GM19467 (cell line): Measurements from ENCODE around the gene PWWP2B.
"Not testable (repeated sequence)": the region's sequence is repeated elsewhere in the genome, so short reads cannot be mapped to it uniquely, and the experiment has no call there.

Experiments
- ATAC-seq: cut with Tn5 transposase; IDR thresholded peaks from one replicate; pipeline ENCODE4 v1.9.1; 2021; ENCODE audit warnings: mild to moderate bottlenecking, moderate library complexity; ENCODE audit not compliant: unreplicated experiment

PWWP2B gene

DNA sequence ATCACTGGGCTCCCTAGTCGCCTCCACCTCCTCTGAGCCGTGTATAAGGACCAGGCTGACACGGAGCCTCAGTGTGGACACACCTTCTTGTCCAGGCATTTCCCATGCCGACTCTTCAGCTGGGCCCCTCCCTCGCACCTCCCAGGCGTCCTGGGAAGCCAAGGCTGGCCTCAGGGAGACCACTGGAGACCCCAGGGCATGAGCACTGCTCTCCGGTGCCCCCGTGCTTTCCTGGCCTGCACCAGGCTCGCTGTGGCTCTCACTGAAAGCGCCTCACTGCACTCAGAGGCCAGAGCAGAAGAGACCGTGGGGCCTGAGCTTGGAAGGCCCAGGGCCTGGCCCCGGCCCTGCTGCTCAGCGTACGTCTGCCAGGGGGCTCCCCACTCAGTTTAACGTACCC is 33.6 kb upstream of the PWWP2B start:
- ATAC-seq, result no peak

DNA sequence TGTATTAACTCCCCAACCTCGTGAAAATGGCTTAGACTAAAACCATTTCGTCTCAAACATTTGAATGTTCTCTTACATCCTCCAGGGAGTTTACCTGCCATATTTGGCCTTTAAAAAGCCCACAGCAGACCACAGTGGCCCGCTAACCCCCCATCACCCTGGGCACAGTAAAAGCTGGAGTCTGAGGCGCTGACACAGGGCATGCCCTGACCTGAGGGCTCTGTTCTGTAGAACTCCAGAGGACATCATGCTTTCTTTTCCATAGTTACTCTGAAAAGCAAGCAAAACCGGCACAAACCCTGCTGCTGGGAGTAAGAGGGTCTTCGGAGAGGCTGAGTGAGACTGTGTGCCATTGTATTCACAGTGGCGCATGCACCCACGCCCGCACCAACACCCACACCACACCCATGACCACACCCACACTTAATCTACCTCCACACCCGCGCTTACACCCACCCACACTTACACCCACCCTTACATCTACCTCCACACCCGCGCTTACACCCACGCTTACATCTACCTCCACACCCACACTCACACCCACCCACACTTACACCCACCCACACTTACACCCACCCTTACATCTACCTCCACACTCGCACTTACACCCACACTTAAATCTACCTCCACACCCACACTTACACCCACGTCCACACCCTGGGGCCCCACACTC is 32.9 kb upstream of the PWWP2B start:
- ATAC-seq, result no peak

DNA sequence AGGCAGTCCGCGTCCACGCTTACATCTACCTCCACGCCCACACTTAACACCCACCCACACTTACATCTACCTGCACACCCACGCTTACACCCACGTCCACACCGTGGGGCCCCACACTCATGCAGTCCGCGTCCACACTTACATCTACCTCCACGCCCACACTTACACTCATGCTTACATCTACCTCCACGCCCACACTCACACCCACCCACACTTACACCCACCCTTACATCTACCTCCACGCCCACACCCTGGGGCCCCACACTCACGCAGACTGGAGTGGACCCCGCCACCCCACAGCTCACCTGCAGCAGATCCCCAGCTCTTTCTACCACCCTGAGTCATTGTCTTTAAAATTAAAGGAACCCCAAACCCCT is 32.4 kb upstream of the PWWP2B start:
- no peak for ATAC-seq

DNA sequence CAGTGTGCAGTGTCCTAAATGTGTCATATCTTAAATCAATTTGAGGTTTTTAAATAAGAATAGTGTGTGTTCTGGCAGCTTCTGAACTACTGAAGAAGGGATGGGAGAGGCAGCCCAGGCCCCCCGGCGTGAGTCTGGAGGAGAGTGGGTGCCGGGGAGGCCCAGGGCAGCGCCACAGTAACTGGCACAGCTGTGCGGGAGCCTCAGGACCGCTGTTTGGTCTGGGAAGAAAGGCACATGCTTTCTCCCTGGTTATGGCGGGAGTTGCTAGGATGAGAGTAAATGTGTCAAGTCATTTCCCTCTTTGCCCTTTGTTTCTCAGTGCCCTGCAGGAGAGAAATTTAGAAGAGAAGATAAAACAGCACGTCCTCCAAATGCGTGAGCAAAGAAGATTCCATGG is 31.9 kb upstream of the PWWP2B start:
- ATAC-seq, result no peak

DNA sequence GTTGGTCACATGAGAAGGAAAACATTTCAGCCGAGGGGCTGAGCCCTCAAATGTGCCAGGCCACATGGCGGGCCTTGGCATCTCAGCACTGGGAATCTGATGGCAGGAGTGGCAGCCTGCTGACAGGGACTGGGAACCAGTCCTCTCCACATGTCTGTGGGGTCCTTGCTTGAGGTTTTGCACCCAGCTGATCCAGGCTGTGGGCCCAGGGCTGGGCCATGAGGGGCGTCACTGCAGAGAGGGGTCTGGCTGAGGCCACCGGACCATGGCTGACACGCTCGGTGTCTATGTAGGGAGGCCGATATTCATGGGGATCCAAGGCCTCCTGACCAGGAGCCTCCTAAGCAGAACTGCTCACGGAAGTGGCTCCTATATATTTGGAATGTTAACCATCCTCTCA is 31.0 kb upstream of the PWWP2B start:
- ATAC-seq, result no peak

DNA sequence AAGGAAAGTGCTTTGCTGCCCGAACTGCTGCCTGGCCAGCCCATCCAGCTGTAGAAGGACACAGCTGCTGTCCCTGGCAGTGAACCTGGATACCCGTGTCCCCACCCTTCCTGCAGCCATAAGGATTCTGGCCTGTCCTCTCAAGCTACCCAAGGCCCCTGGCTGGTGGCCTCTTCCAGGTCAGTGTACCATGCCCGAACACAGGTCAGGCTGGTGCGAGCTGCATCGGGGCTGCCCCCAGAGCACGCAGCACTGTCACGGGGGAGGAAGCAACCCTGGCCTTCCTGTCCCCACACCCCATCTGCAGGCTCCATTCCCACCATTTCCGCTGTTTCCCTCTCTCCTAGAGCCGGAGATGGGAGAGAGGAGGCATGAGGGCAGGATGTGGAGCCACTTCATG is 30.5 kb upstream of the PWWP2B start:
- no peak for ATAC-seq

DNA sequence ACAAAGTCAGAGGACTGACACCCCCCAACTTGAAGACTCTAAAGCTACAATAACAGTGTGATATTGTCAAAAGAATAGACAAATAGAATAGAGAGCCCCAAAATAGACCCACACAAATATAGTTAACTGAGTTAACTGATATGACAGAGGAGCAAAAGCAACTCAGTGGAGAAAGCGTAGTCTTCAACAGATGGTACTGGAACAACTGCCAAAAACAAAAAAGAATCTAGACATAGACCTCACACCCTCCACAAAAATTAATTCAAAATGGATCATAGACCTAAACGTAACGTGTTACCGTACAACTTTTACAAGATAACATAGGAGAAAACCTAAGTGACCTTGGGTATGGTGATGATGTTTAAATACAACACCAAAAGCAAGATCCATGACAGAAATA is 28.6 kb upstream of the PWWP2B start:
- no peak for ATAC-seq

DNA sequence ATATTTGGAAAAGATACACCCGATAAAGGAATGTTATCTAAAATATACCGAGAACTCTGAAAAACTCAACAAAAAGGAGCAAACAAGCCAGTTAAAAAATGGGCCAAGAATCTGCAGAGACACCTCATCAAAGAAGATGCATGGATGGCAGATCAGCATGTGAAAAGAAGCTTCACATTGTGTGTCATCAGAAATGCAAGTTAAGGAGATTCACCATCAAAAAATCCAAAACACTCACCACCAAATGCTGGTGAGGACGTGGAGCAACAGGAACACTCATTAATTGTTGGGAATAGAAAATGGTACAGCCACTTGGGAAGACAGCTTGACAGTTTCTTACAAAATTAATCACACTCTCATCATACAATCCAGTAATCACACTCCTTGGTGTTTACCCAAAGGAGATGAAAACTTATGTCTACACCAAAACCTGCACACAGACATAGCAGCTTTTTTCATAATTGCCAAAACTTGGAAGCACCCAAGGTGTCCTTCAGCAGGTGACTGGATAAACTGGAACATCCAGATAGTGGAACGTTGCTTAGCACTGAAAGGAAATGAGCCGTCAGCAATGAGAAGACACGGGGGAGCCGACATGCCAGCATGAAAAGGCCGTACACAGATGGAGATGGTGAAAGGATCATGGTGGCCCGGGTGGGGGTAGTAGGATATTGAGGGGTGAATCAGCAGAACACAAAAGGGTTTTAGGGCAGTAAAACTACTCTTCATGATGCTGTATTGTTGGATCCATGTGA is 27.9 kb upstream of the PWWP2B start:
- no peak for ATAC-seq

DNA sequence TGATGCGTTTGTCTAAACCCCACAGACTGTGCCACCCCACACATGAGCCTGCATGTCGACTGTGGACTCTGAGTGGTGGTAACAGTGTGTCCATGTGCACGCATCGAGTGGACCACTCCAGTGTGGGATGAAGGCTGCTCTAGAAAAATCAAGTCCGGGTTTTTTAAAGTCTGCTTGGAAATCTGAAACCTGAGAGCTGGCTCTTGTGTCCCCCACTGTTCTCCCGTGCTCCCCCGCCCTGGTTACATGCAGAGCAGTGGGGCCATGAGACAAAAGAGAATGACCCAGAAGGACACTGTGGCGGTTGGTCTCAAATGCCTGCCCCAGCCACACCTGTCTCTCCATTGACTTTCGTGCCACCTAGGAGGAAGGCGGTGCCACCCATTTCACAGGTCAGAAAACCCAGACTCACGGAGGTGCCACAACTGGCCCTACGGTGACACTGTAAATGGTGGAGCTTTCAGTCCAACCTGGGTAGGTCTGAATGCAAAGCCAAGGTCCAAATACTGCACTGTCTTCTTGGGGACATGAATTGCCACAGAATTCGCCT is 27.3 kb upstream of the PWWP2B start:
- no peak for ATAC-seq

DNA sequence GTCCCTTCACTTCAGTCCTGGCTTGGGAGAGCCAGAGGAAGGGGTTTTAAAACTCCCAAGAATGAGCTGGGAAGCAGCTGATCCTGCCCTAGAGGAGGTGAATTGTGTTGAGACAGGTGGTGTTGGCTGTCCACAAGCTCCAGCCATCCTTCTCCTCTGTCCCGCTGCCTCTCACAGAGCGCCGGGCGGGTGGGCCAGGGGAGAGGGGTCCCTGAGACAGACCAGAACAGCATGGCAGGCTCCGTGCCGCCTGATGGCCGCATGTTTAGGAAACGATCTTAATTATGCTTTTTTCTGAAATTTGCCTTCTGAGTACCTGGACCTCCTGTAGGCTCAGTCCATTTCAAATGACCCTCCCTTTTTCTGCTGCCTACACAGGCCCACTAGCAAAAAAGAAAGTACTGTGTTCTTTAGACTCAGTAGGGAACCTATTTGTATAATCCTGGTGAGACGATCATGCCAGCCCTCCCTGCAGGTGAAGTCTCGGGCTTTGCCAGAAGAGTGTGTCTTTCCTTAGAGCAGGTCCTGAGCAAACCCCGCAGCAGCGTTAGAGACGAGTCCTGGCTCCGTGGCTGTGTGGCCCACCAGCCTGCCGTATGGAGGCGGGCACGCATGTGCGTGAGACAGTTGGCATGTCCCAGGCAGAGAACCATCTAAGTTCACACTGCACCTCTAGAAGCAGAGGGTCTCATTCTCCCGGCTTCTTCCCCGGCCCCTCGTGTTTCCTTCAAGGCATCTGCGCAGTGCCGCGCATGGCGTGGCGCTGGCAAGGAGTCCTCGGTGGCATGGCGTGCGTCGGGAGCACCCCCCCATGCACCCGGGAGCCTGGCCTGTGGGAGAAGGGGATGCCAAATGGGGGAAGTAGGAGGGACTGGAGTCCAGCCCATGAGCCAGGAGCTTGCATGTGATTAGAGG is 26.3 kb upstream of the PWWP2B start:
- no peak for ATAC-seq

DNA sequence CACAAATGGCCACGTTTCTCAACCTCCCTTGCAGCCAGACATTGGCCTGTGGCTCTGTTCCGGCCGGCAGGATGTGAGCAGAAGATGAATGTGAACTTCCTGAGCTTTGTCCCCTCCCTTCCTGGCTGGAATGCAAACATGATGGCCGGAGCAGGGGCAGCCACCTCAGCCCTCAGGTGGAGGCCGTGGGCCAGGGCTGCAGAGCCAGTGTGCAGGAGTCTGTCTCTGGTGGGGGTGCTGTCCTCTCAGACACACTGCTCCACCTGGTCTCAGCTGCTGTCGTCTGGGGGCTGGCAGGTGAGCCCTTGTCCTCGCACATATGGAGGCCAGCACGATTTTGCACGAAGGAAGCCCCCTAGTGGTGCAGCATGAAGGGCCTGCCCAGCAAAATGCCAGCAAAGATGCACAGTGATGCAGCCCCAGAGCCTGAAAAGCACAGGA is 25.3 kb upstream of the PWWP2B start:
- no peak for ATAC-seq

DNA sequence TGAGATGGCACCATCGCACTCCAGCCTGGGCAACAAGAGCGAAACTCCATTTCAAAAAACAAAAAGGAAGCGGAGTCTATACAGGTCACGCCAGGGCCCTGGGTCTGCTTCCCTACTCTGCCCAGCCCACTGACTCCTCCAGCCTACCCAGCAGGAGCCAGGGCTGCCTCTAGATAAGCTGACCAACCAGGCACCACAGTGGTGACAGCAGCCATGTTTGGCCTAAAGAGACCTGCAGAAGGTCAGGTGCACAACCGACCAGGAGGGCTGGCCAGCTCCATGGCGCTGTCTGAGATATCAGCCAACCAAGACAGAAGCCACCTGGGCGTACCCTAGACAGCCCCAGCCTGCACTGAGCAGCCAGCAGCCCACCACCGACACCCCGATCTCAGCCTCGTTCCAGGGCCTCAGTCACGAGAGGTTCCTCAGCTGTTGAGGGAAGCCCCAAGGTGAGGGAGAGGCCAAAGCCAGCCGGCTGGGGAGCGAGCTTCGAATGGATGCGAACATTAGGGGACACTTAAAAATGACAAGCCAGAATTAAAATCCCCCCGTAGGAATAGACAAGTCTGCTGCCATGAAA is 24.4 kb upstream of the PWWP2B start:
- ATAC-seq, result no peak

DNA sequence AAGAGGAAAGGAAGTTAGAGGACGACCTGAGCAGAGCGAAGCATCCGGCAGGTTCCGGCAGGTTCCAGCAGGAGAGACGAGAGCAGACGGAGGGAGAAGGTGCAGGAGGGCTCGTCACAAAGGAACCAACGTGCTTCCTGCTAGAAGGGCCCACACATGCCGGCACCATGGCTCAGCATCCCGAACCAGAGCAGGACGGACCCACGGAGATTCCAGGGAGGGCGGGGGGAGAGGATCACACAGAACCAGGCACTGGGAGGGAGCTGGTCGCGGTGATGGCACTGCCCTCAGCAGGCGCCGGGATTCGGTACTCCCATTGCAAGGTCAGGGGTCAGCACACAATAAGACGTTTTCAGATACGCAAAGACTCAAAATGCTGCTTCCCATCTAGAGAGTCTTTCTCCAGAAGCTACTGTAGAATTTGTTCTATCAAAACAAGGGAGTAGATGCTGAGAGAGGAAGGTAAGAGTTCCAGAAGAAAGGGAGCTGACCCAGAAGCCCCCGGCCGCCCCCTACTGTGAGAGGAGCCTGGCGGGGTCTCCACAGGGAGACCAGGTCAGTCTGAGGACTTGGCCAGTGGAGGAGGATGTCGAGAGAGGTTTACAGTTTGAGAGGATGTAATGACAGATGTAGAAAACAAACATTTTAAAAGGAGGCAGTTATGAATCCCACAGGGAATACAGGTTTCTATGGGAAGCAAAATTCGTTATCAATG is 23.6 kb upstream of the PWWP2B start:
- no peak for ATAC-seq

DNA sequence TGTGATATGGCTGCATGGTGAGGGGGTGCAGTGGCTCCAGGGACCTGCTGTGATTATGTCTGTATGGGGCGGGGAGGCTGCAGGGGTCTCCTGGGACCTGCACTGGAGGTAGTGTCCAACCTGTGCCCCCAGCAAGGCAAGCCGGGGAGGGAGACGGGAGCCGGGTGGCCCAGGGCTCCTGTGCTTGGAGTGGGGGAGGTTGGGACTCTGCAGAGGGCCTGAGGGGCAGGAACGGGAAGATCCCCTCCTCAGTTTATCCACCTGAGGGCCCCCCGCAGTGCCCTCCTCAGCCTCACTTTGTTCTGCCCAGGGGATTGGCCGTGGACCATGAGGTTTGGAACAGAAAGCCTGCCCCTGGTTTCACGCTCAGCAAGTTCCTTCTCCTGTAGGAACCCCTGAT is 22.8 kb upstream of the PWWP2B start:
- ATAC-seq, result no peak

DNA sequence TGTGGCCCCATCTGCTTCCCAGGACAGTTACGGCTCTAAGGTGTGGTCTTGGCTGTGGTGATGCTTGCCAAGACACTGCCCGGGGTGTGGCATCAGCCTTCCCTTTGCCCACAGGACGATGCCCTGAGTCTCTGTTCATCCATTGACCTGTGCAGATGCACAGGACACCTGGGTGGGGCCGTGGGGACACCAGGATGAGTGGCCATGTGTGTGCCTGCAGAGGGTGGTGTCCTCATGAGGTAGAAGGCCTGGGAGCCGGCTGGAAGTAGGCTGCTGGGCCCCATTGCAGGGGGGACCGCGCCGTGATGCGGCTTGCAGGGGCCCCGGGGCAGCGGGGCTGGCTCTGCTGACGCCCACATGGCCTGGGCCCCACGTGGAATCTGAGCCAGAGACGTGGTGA is 22.4 kb upstream of the PWWP2B start:
- no peak for ATAC-seq

DNA sequence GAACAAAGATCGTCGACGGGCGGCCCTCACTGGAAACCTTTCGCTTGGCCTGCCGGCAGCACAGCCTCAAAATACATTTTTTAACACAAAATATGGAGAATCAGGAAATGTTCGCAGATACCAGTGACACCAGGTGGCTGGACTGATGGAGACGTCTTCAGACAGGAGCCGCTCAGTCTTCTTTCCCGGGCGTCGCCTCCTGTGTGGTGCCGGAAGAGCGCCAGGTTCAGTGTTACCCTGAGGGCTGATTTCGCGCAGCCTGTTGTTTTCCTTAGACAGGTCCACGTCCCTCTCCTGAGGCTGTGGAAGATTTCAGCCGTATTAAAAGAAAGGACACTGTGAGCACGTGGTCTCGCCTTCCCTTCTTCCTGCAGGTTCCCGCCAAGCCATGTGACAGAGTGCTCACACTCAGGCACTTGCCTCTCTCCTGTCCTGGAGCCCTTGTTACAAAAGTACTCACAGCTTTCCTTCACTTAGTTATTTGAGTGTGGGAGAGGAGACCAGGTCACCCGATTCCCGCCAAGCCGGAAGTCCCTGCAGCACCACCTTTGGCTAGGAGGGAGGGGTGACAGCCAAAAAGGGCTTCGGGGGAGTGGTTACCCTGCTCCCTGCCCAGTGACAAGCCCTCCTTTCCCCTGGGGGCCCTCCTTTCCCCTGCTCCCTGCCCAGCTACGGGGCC is 21.7 kb upstream of the PWWP2B start:
- no peak for ATAC-seq

DNA sequence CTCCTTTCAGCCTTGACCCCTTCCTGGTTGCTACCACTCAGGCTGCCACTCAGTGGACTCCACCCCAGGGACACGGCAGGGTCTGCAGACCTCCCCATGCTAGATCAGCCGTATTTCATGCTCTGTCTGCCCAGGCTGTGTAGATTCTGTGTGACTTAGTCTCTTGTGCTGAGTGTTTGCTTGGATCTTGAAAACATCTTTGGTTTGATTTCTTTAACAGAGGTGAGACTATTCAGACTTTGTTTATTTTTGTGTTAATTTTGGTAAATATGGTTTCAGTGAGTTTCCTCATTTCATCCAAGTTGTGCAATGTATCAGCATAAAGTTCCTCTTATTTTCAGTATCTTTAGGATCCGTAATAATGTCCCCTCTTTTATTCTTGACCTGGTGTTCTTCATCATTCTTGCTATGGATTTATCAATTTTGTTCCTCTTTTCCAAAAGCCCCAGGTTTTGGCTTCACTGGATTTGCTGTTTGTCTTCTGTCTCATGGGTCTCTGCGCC is 21.2 kb upstream of the PWWP2B start:
- ATAC-seq, result no peak

DNA sequence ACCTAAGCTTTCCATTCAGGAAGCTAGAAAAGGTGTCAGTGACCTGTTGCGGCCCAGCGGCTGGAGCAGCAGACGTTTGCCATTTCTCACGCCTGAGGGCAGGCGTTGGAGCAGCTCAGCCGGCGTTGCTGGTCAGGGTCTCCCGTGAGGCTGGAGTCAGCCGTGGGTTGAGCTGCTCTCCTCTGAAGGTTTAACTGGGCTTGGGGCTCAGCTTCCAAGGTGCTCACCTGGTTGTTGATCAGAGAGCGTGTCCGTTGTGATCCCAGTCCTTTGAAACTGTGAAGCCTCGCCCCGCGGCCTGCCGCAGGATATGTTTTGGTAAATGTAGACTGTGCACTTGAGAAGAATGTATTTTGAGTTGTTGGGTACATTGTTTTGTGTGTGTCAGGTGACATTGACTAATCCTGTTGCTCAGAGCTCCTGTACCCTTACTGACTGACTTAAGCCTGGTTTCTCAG is 20.6 kb upstream of the PWWP2B start:
- no peak for ATAC-seq

DNA sequence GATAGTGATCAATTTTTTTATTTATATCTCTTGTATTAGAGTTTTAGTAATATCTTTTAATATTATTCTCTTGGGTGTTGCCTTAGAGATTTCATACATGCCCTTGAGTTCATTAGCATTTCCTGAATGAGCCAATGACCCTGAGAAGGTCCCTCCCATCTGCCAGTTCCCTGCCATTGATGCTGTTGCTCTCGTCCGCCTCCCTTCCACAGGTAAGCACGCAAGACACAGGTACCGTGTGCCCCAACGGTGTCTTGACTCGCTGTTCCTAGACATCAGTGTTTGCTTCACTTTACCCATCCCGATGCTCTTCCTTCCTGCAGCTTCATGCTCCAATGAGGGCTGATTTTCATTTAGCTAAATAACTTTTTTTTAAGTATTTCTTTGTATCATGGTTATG is 19.7 kb upstream of the PWWP2B start:
- no peak for ATAC-seq

DNA sequence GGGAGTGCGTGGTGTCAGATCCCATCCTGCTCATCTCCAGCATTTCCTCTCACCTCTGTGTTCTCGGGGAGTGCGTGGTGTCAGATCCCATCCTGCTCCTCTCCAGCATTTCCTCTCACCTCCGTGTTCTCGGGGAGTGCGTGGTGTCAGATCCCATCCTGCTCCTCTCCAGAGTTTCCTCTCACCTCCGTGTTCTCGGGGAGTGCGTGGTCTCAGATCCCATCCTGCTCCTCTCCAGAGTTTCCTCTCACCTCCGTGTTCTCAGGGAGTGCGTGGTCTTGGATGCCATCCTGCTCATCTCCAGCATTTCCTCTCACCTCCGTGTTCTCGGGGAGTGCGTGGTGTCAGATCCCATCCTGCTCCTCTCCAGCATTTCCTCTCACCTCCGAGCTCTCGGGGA is 18.0 kb upstream of the PWWP2B start:
- not testable (repeated sequence) for ATAC-seq
